DLD1 (cell line): ENCODE data around the gene NUBPL.
"Not testable (repeated sequence)": the region's sequence is repeated elsewhere in the genome, so short reads cannot be mapped to it uniquely, and the experiment has no call there.

Experiments
- in situ Hi-C: cut with HindIII; loops from 2 replicates; pipeline ENCODE4 v1.10.0; 2017; ENCODE audit warnings: low sequenced_read_pairs

NUBPL gene

DNA sequence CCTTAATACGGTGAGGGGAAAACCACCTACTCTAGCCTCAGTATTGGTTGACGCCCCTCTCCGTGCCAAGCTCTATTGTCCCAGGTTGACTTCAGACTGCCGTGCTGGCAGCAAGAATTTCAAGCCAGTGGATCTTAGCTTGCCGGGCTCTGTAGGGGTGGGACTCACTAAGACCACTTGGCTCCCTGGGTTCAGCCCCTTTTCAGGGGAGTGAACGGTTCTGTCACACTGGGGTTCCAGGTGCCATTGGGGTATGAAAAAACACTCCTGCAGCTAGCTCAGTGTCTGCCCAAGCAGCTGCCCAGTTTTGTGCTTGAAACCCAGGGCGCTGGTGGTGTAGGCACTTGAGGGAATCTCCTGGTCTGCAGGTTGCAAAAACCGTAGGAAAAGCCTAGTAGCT is 107.1 kb downstream of the NUBPL start:
- in situ Hi-C loops: no loop called here

DNA sequence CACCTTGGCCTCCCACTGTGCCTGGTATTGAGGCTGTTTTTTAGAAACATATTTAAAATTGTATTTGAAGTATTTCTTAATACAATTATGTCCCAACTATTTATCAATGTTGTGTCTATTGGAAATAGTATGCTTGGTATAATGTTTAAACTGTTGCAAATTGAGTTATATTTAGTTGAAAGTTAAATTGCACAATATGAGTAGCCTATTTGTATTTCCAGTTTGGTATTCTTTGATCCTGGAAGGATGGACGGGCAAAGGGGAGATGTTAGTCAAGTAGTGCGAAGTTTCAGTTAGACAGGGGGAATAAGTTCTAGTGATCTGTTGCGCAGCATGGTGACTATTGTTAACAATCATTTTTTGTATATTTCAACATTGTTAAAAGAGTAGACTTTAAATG is 111.5 kb downstream of the NUBPL start:
- in situ Hi-C loops: no loop called here

DNA sequence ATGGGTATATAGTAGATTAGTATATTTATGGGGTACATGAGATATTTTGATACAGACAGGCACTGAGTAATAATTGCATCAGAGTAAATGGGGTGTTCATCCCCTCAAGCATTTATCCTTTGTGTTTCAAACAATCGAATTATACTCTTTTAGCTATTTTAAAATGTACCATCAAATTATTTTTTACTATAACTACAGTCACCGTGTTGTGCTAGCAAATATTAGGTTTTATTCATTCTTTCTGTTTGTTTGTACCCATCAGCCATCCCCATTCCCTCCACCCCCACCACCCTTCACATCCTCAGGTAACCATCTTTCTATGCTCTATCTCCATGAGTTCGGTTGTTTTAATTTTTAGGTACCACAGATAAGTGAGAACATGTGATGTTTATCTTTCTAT is 115.8 kb downstream of the NUBPL start:
- in situ Hi-C loops: no loop called here

DNA sequence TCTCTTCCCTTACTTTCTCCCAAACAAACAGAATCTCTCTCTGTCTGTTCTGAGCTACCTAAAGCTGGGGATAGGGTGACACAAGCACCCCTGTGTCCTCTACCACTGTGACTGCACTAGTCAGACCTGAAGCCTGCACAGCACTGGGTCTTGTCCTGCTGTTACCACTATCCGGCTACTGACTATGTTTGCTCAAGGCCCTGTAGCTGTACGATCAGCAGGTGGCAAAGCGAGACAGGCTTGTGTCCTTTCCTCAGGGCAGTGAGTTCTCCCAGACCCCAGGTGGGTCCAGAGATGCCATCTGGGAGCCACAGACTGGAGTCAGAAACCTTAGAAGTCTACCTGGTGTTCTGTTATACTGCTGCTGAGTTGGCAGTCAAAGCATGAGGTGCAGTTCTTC is 116.4 kb downstream of the NUBPL start:
- in situ Hi-C loops: no loop called here

DNA sequence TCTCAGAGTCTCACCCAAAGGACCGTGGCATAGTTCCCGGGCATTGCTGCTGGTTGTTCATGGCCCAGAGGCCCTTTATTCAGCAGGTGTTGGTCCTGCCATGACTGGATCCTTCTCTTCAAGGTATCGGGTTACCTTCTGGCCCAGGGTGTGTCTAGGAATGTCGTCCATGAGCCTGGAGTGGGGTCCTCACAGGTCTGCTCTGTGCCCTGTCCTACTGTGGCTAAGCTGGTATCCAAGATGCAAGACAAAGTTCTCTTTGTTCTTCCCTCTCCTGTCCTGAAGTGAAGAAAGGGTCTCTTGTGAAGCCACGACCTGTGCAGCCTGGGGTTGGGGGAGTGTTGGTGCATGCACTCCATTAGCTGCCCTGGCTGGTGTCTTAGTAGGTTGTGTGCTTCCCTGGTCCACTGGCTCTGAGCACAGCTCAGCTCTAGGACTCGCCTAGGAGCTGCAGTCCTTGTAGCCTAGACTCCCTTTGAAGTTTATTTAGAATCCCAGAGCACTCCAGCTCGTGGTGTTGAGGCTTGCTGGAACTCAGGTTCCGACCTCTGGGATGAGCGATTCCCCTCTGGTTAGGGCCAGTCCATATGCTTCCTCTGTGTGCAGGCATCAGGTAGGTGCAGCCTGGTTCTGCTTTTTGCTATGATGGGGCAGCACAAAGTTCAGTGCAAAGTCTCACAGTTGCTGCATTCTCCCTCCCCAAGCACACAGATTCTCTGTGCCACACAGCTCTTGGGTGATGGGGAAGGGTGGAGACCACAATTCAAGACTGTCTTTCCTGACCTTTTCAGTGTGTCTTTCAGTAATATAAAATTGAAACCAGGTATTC is 117.4 kb downstream of the NUBPL start:
- in situ Hi-C loops: no loop called here

DNA sequence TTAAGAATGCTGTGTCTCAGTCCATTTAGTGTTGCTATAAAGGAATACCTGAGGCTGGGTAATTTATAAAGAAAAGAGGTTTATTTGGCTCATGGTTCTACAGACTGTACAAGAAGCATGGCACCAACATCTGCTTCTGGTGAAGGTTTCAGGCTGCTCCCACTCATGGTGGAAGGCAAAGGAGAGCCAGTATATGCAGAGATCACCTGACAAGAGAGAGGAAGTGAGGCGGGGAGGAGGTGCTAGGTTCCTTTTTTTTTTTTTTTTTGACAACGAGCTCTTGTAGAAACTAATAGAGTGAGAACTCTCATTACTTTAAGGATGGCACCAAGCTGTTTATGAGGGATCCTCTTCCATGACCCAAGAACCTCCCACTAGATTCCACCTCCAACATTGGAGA is 121.6 kb downstream of the NUBPL start:
- in situ Hi-C loops: no loop called here

DNA sequence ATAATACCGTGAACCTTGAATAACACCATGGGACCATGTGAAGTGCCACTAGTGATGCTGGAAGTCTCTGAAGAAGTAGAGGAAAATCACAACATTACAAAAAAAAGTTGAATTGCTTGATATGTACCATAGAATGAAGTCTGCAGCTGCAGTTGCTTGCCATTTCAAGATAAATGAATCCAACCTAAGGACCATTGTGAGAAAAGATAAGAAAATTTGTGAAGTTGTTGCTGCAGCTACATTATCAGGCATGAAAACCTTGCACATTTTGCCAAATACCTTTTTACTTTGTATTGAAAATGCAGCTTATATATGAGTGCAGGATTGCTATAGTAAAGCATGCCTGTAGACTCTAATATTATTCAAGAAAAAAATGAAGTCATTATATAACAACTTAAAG is 126.5 kb downstream of the NUBPL start:
- in situ Hi-C loops: no loop called here

DNA sequence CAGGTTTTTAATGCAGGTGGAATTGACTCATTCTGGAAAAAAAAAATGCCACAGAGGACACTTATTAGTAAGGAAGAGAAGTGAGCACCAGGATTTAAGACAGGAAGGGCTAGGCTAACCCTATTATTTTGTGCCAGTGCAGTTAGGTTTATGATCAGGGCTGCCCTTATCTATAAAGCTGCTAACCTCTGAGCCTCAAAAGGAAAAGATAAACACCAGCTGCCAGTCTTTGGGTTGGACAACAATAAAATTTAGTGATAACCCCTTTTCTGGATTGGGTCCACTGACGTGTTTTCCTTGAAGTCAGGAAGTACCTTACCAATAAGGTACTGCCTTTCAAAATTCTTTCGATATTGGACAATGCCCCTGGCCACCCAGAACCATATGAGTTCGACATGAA is 128.9 kb downstream of the NUBPL start:
- in situ Hi-C loops: no loop called here

DNA sequence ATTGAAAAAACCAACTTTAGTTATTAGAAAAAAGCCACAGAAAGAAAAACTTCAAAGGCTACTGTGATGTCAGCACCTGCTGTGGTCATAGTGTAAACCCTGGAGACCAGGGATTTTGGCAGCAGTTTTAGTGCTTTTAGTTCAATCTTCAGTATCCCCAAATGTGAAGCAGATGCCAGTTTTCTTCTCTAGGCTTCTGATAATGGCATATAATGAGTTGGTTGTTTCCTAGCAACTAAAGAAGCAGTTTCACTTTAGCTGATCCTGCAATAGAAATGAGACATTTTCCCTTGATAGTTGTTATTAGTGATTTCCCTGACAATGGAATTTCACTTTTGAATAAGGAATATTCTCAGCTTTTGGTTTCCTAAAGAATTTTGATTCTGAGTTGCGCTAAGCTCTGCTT is 131.2 kb downstream of the NUBPL start:
- in situ Hi-C loops: no loop called here

DNA sequence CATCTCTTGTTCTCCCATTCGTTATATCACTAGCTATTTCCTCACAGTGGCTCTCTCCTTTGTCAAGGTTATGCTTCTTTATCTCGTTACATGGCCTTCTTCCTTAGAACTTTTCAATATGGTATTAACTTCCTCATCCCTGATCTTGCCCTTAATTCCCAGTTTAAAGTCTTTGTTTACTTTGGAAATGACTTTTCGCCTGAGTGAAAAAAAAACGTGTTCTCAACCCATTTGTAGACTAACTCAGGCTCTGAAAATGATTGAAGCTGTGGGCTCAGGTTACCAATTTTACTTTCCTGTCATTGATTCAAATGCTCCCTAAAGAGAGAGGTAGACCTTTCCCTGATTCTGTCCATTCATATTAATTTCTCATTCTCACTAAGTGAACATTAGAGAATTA is 135.2 kb downstream of the NUBPL start:
- in situ Hi-C loops: no loop called here

DNA sequence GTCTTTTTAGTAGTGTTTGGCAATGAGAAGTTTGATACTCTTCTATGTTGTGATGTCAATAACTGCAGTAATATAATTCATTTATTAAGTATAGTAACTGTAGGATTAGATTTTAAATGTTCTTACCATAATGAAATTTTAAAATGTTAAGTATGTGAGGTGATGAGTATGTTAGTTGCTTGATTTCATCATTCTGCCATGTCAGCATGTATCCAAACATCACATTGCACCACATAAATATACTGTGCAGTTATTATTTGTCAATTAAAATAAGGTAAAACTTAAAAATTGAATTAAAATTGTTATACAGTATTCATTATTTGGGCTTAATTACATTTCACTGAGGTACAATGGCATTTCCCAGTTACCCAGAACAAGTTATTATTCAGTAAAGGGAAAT is 138.6 kb downstream of the NUBPL start:
- in situ Hi-C loops: no loop called here

DNA sequence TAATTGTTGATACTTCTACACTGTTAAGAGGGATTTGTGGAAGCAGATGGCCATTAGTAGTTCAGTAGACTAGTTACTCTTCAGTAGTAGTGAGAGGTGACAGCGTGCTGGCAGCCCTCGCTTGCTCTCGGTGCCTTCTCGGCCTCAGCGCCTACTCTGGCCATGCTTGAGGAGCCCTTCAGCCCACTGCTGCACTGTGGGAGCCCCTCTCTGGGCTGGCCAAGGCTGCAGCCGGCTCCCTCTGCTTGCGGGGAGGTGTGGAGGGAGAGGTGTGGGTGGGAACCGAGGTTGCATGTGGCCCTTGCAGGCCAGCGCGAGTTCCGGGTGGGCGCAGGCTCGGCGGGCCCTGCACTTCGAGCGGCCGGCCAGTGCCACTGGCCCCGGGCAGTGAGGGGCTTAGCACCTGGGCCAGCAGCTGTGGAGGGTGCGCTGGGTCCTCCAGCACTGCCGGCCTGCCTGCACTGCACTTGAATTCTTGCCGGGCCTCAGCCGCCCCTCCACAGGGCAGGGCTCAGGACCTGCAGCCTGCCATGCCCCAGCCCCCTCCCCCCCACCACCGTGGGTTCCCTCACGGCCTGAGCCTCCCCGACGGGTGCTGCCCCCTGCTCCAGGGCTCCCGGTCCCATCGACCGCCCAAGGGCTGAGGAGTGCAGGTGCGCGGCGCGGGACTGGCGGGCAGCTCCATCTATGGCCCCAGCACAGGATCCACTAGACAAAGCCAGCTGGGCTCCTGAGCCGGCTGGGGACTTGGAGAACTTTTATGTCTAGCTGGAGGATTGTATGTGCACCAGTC is 139.3 kb downstream of the NUBPL start:
- in situ Hi-C loops: no loop called here

DNA sequence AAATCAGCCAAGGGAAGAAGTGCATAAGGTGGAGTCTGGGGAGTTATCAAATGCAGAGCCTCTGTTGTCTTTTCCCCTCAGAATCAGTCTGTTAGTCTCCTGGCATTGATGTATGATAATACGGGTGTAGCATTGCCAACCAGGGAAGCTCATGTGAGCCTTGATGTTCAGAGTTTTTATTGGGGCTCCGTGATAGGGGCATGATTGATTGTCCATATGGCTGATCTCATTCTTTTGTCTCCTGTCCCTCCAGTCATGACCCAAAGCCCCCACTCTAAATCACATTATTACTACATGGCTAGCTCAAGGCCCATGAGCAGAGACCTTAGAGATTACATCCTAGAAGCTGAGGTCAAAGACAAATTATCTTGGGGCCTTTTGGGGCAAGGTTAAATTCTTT is 140.9 kb downstream of the NUBPL start:
- in situ Hi-C loops: no loop called here

DNA sequence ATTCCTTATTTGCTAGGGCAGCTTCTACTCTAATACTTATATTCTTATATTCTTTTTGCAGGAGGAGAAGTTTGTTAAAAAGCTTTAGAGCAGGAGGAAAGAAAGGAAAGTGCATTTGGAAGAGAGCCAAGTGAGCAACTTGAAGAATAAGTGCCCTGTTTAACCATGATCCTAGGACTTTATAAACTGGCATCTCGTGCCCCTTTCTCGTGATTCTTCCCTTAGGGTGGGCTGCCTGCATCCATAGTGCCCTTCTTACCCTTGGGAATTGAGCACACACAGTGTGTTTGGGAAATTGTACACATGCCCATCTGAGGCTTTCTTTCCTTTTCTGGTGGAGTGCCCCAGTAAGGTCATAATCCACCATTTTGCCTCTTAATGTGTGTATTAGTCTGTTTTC is 141.9 kb downstream of the NUBPL start:
- in situ Hi-C loops: no loop called here

DNA sequence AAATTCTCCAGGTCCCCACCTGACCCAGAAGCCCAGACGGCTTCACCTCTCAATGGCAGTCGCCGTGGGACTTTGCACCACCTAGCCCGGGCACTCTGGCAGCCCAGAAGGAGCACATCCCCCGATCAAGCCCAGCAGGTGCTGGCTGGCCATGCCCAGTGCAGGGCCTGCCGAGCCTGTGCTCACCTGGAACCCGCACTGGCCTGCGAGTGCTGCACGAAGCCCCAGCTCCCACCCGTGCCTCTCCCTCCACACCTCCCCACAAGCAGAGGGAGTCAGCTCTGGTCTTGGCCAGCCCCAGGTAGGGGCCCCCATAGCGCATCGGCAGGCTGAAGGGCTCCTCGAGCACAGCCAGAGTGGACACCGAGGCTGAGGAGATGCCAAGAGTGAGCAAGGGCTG is 144.5 kb downstream of the NUBPL start:
- in situ Hi-C loops: no loop called here

DNA sequence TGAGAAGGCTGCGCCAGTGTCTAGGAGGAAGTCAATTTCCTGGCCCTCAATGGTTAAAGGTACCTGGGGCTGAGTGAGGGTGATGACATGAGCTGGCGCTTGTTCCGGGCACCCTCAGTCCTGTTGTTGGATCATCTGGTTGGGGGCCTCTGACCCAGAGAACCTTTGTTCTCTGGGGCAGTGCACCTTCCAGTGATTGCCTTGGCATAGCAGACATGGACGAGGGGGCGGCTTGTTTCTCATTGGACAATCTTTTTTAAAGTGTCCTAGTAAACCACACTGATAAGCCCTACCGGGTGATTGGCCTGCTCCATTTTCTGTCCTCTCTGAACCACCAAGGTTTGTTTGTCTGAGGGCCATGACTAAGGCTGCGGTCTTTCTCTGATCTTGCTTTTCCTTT is 147.5 kb downstream of the NUBPL start:
- in situ Hi-C loops: not testable (repeated sequence)

DNA sequence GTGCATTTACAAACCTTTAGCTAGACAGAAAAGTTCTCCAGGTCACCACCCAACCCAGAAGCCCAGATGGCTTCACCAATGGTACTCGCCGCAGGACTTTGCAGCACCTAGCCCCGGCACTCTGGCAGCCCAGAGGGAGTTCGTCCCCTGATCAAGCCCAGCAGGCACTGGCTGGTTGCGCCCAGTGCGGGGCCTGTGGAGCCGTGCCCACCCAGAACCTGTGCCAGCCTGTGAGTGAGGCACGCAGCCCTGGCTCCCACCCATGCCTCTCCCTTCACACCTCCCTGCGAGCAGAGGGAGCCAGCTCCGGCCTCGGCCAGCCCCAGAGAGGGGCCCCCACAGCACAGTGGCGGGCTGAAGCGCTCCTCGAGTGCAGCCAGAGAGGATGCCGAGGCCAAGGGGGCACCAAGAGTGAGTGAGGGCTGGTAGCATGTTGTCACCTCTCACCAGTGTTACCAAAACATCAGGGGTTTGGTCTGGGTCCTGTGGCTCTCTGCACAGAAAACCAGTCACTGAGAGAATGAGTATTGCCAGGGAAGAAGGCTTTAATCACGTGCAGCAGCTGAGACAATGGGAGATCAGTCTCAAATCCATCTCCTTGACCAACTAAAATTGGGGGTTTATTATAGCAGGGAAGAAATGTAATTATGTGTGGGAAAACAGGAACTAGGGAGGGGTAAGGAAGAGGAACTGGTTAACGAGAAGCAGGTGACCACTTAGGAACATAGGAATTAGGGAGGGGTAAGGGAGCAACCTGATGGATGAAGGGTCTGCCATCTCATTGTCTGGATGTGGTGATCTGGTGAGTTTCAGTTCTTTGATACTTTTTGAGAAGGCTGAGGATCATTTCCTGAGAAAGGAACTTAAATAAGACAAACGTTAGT is 151.3 kb downstream of the NUBPL start:
- in situ Hi-C loops: no loop called here

DNA sequence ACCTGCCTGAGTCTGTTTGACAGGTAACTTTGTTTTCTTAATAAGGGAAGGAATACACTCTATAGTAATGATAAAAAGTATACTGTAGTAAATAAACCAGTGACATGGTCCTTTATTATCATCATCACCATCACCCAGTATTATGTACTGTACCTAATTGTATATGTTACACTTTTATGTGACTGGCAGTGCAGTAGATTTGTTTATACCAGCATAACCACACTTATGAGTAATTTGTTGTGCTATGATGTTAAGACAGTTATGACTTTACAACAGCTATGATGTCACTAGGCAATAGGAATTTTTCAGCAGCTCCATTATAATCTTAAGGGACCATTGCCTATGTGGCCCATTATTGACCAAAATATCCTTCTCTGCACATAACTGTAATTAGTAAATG is 155.0 kb downstream of the NUBPL start:
- in situ Hi-C loops: no loop called here

DNA sequence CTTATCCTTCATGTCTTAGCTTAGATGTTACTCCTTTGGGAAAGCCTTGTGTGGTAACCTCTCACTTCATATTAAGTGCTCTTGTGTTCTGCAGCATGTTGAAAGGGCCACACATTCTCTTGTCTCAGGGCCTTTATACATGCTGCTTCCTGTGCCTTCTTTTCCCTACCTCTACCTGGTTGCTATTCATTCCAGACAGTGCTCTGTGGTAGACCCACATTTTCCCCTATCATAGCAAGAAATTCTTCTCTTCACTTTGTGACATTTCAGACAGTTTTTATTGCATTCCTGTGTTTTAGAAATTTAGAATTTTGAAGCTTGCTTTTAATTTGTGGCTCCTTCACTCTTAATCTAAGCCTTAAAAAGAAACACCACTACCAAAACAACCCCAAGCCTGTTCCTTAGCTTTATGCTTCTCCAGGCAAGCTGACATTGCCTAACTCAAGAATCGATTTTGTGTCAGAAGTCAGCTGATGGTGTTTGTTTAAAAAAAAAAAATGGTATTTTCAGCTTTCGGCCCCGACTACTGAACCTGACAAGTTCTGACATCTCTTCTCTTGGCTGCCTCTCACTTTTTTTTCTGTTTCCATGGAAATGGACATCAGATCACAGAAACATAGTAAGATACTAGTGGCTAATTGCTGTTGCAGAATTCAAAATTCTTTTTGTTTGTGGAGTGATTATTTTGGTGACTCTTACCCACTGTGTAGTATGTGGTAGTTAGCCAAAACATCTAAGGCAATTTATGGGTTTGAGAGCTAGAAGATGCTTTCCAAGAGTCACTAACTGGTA is 156.3 kb downstream of the NUBPL start:
- in situ Hi-C loops: no loop called here

DNA sequence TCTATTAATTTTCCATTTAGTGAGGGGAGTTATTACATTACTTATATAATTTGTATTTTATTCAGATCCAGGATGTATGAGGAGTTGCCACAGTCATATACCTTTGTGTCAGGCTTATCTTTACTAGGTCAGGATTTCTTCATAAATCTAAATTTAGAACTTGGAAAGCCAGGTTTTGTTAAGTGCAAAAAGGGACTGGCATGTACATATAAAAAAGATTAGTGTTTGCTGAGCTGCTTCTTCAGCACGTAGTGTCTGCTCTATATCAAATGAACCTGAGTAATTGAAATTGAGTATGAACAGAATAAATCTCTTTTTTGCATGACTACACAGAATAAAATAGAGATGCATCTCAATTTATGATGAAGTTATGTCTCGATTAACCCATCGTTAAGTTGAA is 157.4 kb downstream of the NUBPL start:
- in situ Hi-C loops: no loop called here

DNA sequence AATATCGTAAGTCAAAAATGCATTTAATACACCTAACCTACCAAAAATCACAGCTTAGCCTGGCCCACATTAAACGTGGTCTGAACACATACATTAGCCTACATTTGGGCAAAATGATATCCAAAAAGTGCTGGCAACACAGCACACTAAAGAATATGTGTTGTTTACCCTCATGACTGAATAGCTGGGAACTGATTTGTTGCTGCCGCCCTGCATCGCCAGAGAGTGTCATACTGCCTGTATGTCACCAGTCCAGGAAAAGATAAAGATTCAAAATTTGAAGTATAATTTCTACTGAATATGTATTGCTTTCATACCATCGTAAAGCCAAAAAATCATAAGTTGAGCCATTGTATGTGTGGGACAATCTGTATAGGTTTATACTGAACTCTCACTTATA is 157.8 kb downstream of the NUBPL start:
- in situ Hi-C loops: no loop called here
